EH (cell line): ENCODE data around the gene CERS4.
"Not testable (repeated sequence)": the region's sequence is repeated elsewhere in the genome, so short reads cannot be mapped to it uniquely, and the experiment has no call there.

Source experiments
- DNase-seq: peaks from one replicate; pipeline ENCODE4 v3.0.0-alpha.2; 2015; ENCODE audit warnings: low read depth

CERS4 gene

GRCh38 chr19:8210421-8211101 is 1.4 kb downstream of the CERS4 start:
- DNase-seq = no peak

GRCh38 chr19:8212212-8212611 is 3.0 kb downstream of the CERS4 start:
- no peak for DNase-seq

- DNase-seq = no peak
Measured at GRCh38 chr19:8212916-8213315, 3.7 kb downstream of the CERS4 start.

- DNase-seq = no peak
Measured at GRCh38 chr19:8213827-8214672, 4.9 kb downstream of the CERS4 start.

- DNase-seq = no peak
Measured at GRCh38 chr19:8214802-8215201, 5.6 kb downstream of the CERS4 start.

GRCh38 chr19:8215783-8216182 is 6.6 kb downstream of the CERS4 start:
- DNase-seq = no peak

GRCh38 chr19:8216357-8216756 is 7.2 kb downstream of the CERS4 start:
- DNase-seq = no peak

GRCh38 chr19:8218127-8218526 is 9.0 kb downstream of the CERS4 start:
- not testable (repeated sequence) for DNase-seq

GRCh38 chr19:8220481-8220880 is 11.3 kb downstream of the CERS4 start:
- DNase-seq = no peak

- DNase-seq = no peak
Measured at GRCh38 chr19:8221161-8221560, 12.0 kb downstream of the CERS4 start.

GRCh38 chr19:8223442-8223841 is 14.3 kb downstream of the CERS4 start:
- DNase-seq = not testable (repeated sequence)

- DNase-seq = no peak
Measured at GRCh38 chr19:8224394-8225145, 15.4 kb downstream of the CERS4 start.

- no peak for DNase-seq
Measured at GRCh38 chr19:8231073-8231604, 22.0 kb downstream of the CERS4 start.

GRCh38 chr19:8233370-8233769 is 24.2 kb downstream of the CERS4 start:
- DNase-seq = peak; percentile 23

GRCh38 chr19:8237026-8237425 is 27.9 kb downstream of the CERS4 start:
- no peak for DNase-seq

GRCh38 chr19:8238251-8238650 is 29.1 kb downstream of the CERS4 start:
- no peak for DNase-seq

- no peak for DNase-seq
Measured at GRCh38 chr19:8239528-8240273, 30.5 kb downstream of the CERS4 start.

GRCh38 chr19:8240274-8241229 is 31.4 kb downstream of the CERS4 start:
- peak; percentile 79 for DNase-seq

- DNase-seq = no peak
Measured at GRCh38 chr19:8241646-8242045, 32.5 kb downstream of the CERS4 start.

- DNase-seq = no peak
Measured at GRCh38 chr19:8242211-8242821, 33.1 kb downstream of the CERS4 start.
